GM21367 (cell line): ENCODE results near the gene IGIP.

Experiments
- ATAC-seq: cut with Tn5 transposase; IDR thresholded peaks from one replicate; pipeline ENCODE4 v1.9.1; 2021; ENCODE audit not compliant: unreplicated experiment

IGIP gene

GRCh38 chr5:140125637-140126036 is at the start of gene IGIP:
IGIP (plus strand) TSS chr5:140125937; CDS start chr5:140128477, 2,540 bp downstream.
- ATAC-seq: no peak

GRCh38 chr5:140076142-140076541 is 49.6 kb upstream of the IGIP start:
- ATAC-seq: no peak

- ATAC-seq: no peak
Measured at GRCh38 chr5:140076788-140077187, 48.9 kb upstream of the IGIP start.

DNA sequence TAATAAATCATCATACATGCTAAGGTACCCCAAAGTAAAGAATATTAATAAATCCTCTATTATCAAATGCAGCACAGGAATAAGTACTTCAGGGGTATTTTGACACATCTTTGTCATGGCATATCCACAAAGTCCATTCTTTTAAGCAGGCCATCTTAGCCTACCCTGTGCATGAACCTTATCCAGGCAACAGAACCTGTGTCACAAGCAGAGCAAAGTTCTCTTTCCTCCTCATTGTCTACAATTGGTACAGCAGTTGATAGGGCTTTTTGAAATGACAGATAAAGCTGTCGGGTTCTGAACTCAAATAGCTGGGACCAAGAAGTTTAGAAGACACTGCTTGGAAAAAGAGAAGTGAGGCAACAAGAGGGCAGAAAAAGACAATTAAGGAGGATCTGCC is 42.6 kb upstream of the IGIP start:
- no peak for ATAC-seq

- no peak for ATAC-seq
Measured at GRCh38 chr5:140083650-140084049, 42.1 kb upstream of the IGIP start.

GRCh38 chr5:140084541-140084940 is 41.2 kb upstream of the IGIP start:
- ATAC-seq: no peak

DNA sequence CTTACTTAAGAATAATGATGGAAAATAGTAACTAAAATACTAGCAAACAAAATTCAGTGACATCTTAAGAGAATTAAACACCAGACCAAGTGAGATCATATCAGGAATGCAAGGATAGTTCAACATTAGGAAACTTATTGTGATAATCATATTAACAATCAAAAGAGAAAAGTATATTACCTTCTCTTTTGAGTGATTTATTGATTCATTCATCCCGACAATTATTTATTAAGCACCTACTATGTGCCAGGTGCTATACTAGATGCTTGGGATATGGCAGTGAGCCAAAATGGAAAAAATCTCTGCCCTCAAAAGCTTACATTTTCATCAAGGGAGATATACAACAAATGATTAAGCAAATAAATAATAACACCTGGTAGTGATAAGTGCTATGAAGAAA is 35.5 kb upstream of the IGIP start:
- ATAC-seq: no peak

- no peak for ATAC-seq
Measured at GRCh38 chr5:140093179-140093578, 32.6 kb upstream of the IGIP start.

GRCh38 chr5:140093866-140094265 is 31.9 kb upstream of the IGIP start:
- ATAC-seq: no peak

GRCh38 chr5:140094889-140095288 is 30.8 kb upstream of the IGIP start:
- no peak for ATAC-seq

- ATAC-seq: no peak
Measured at GRCh38 chr5:140101179-140101578, 24.6 kb upstream of the IGIP start.

GRCh38 chr5:140103154-140103553 is 22.6 kb upstream of the IGIP start:
- no peak for ATAC-seq

GRCh38 chr5:140104100-140104499 is 21.6 kb upstream of the IGIP start:
- ATAC-seq: no peak

- ATAC-seq: no peak
Measured at GRCh38 chr5:140106101-140106500, 19.6 kb upstream of the IGIP start.

- ATAC-seq: no peak
Measured at GRCh38 chr5:140106805-140107311, 18.9 kb upstream of the IGIP start.

GRCh38 chr5:140107312-140108092 is 18.2 kb upstream of the IGIP start:
- peak; percentile 74 for ATAC-seq

DNA sequence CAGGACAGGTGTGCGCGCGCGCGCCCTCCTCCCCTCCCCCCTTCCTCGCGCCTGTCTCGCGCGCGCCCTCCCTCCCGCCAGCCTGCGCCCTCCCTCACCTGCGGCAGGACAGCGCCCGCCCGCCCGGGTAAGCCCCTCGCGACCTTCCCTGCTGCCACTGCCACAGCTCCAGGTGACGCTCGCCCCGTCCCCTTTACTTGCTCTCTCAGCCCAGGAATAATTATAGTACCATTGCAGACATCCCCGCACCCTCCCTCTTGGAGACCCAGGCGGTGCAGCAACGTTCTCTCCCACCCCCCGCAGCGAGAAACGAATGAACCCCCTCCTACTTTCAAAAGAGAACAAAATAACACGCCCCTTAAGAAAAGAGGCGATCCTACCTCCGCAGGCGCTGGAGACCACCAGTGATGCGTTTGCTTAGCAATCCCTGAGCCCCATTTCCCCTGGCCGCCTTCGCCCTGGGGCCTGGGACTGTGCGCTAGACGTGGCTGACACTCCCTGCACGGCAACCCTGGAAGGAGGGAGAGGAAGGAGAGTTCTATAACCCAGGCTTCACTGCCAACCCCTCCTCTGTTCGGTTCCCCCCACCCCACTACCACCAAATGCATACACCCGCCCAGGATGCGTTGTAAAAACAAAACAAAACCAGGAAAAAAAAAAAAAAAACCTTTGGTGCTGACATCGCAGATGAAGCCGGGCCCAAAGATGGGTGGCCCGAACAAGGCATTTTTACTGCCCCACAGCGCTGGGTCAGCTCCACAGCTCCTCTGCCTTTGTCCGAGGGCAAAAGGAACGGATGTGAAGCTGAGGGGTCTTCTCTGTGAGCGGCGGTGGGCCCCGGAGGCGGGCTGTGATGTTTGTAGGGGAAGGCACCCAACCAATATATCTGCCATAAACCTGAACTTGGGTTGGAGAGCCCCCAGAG is 17.4 kb upstream of the IGIP start:
- no peak for ATAC-seq

GRCh38 chr5:140109018-140109758 is 16.5 kb upstream of the IGIP start:
- ATAC-seq: no peak

DNA sequence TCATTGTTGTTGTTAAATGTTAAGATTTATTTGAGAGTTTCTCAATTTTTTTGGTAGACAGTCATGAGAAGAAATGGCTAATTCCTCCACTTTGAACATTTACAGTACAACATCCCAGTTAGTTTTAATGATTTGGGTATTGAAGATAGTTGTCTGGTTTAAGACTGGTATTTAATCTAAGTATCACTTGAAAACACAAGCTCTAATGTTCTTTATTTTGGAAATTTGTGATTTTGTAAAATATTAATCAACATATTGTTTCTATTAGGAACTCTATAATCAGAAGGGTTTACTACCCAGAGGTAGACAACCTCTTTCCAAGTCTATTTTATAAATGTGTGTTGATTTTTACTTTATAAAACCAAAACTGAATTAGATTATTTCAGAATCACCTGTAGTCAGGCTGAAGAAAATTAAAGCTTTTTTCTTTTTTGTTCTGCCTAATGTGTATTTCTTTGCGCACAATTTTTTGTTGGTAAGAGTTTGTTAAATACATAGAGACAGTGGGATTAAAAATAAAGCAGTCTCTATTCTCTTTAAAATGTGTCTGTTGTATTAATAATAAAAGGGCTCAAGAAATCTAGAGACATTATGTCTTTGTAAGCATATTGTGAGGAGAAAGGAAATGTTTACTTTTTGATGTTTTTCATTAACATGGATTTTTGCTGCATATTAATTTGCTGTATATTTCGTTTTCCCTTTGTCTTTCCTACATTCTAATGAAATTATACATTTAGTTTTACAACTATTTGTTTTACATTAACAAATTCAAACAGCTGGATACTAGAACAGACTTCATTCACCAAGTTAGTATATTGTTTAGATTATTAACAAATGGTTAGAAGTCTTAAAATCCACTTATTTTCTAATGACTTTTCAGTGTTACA is 15.7 kb upstream of the IGIP start:
- no peak for ATAC-seq

- no peak for ATAC-seq
Measured at GRCh38 chr5:140110646-140110957, 15.1 kb upstream of the IGIP start.
